PC-9 (cell line): ENCODE measurements around the gene AFAP1L1.

Experiments used
- EZH2 ChIP-seq: fragments of 200-600 bp; sonication (generic); IDR thresholded peaks from 2 replicates; pipeline ENCODE4 v1.8.0; 2017; ENCODE audit warnings: antibody characterized with exemption, low read depth
- TF ChIP-seq, protein P1 (sequence below): fragments of 200-600 bp; sonication (generic); conservative IDR thresholded peaks from 2 replicates; pipeline ENCODE4 v1.6.1; 2017; ENCODE audit warnings: mixed run types, antibody characterized with exemption, mild to moderate bottlenecking, moderate library complexity

DNA sequence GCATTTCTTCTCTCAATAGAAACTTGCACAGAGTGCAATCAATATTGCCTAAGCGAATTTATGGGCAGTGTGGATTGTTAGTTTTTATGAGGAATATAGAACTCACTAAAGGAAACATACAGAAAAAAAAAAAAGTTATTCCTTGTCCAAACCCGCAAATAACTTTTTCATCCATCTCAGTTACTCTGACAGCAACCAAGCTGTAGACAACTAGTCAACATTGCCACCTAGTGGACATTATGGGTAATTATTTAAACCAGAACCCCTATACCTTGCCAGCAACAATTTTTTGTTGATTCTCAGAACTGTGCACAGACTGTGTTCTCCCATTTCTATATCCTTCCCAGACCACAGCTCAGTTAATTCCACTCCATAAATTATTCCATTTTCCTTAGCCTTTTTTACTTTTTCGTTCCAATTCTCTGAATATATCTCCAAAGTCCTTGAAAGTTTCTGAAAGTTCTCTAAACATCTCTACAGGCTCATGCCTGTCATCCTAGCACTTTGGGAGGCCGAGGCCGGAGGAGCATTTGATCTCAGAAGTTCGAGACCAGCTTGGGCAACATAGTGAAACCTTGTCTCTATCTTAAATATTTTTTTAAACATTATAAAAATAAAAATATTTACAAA lies 2.6 kb upstream of the AFAP1L1 start:
- TF ChIP-seq, protein P1, sequence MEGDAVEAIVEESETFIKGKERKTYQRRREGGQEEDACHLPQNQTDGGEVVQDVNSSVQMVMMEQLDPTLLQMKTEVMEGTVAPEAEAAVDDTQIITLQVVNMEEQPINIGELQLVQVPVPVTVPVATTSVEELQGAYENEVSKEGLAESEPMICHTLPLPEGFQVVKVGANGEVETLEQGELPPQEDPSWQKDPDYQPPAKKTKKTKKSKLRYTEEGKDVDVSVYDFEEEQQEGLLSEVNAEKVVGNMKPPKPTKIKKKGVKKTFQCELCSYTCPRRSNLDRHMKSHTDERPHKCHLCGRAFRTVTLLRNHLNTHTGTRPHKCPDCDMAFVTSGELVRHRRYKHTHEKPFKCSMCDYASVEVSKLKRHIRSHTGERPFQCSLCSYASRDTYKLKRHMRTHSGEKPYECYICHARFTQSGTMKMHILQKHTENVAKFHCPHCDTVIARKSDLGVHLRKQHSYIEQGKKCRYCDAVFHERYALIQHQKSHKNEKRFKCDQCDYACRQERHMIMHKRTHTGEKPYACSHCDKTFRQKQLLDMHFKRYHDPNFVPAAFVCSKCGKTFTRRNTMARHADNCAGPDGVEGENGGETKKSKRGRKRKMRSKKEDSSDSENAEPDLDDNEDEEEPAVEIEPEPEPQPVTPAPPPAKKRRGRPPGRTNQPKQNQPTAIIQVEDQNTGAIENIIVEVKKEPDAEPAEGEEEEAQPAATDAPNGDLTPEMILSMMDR = peak; percentile 91
- TF ChIP-seq EZH2 = no peak
